Naive thymus-derived CD8-positive, alpha-beta T cell (primary cell): ENCODE data around the gene NCKAP1. TPM values are rescaled to one million over a fixed set of nuclear protein-coding genes. Genes with fewer than 3 reads are reported as not detected.
A peak's percentile ranks its signal among the peaks of the same experiment; 100 is the strongest.

Source experiments
- ATAC-seq, 2 donors: fragments of 150-1000 bp; cut with Tn5 transposase in 1 of 2; sonication (Bioruptor Pico), chemical (Tn5 transposase) in 1 of 2; 1 replicate in 1 of 2; 2 replicates in 1 of 2; pipeline ENCODE4 v1.10.0; 2021; ENCODE audit warnings: mild to moderate bottlenecking in 2 of 2, moderate library complexity in 2 of 2
- POLR2A ChIA-PET: fragments of 350-600 bp; sonication (Branson Sonifier 250); formaldehyde crosslinking; loops from one replicate; lab custom pipeline; 2021; ENCODE audit warnings: antibody characterized with exemption; lab: Charles Lee
- DNase-seq, 10 donors: peaks; one replicate each; pipeline versions ENCODE4 v3.0.0 to v3.0.0-alpha.2; 2020 to 2022
- H3K27ac Mint-ChIP-seq, 10 donors: one replicate each; pipeline ENCODE4 v1.8.0; 2020 to 2022; ENCODE audit warnings: mild to moderate bottlenecking in 10 of 10, mixed read lengths in 10 of 10, moderate library complexity in 4 of 10, inconsistent platforms in 1 of 10
- H3K27me3 Mint-ChIP-seq, 5 donors: one replicate each; pipeline ENCODE4 v1.8.0; 2021 to 2022; ENCODE audit warnings: mixed read lengths in 5 of 5
- H3K36me3 Mint-ChIP-seq, 3 donors: one replicate each; pipeline ENCODE4 v1.8.0; 2020 to 2022; ENCODE audit warnings: mixed read lengths in 3 of 3, mild to moderate bottlenecking in 2 of 3, inconsistent platforms in 1 of 3
- H3K4me1 Mint-ChIP-seq, 4 donors: one replicate each; pipeline ENCODE4 v1.8.0; 2021 to 2022; ENCODE audit warnings: mixed read lengths in 4 of 4
- H3K4me3 Mint-ChIP-seq, 10 donors: one replicate each; pipeline ENCODE4 v1.8.0; 2020 to 2022; ENCODE audit warnings: mild to moderate bottlenecking in 10 of 10, mixed read lengths in 10 of 10, moderate library complexity in 6 of 10, inconsistent platforms in 1 of 10
- H3K9me3 Mint-ChIP-seq, 9 donors: one replicate each; pipeline ENCODE4 v1.8.0; 2020 to 2022; ENCODE audit warnings: mixed read lengths in 9 of 9, mild to moderate bottlenecking in 3 of 9, inconsistent platforms in 1 of 9, moderate library complexity in 1 of 9
- polyA plus RNA-seq, 3 donors: library from polyadenylated mRNA; unstranded; fragments of 300-500 nt; fragmentation: Illumina TruSeq; gene quantifications; one replicate each; pipeline ENCODE4 v1.2.3, GENCODE V29; 2021
- total RNA-seq, 8 experiments: library from RNA in 2 of 8; stranded (reverse) in 2 of 8; gene quantifications; one replicate each; pipeline ENCODE4 v1.2.3 and lab custom pipeline; 2021 to 2026

The NCKAP1 gene, protein sequence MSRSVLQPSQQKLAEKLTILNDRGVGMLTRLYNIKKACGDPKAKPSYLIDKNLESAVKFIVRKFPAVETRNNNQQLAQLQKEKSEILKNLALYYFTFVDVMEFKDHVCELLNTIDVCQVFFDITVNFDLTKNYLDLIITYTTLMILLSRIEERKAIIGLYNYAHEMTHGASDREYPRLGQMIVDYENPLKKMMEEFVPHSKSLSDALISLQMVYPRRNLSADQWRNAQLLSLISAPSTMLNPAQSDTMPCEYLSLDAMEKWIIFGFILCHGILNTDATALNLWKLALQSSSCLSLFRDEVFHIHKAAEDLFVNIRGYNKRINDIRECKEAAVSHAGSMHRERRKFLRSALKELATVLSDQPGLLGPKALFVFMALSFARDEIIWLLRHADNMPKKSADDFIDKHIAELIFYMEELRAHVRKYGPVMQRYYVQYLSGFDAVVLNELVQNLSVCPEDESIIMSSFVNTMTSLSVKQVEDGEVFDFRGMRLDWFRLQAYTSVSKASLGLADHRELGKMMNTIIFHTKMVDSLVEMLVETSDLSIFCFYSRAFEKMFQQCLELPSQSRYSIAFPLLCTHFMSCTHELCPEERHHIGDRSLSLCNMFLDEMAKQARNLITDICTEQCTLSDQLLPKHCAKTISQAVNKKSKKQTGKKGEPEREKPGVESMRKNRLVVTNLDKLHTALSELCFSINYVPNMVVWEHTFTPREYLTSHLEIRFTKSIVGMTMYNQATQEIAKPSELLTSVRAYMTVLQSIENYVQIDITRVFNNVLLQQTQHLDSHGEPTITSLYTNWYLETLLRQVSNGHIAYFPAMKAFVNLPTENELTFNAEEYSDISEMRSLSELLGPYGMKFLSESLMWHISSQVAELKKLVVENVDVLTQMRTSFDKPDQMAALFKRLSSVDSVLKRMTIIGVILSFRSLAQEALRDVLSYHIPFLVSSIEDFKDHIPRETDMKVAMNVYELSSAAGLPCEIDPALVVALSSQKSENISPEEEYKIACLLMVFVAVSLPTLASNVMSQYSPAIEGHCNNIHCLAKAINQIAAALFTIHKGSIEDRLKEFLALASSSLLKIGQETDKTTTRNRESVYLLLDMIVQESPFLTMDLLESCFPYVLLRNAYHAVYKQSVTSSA
- total RNA-seq: under 1 TPM; 0.42 to 0.63 TPM
- polyA plus RNA-seq: under 1 TPM in 2 of 3 donors, not detected in 1; 0.10 to 0.12 TPM
- total RNA-seq (lab: John Stamatoyannopoulos, UW): 0.98 to 6.8 (median 3.8) reads per million in 6 experiments

DNA sequence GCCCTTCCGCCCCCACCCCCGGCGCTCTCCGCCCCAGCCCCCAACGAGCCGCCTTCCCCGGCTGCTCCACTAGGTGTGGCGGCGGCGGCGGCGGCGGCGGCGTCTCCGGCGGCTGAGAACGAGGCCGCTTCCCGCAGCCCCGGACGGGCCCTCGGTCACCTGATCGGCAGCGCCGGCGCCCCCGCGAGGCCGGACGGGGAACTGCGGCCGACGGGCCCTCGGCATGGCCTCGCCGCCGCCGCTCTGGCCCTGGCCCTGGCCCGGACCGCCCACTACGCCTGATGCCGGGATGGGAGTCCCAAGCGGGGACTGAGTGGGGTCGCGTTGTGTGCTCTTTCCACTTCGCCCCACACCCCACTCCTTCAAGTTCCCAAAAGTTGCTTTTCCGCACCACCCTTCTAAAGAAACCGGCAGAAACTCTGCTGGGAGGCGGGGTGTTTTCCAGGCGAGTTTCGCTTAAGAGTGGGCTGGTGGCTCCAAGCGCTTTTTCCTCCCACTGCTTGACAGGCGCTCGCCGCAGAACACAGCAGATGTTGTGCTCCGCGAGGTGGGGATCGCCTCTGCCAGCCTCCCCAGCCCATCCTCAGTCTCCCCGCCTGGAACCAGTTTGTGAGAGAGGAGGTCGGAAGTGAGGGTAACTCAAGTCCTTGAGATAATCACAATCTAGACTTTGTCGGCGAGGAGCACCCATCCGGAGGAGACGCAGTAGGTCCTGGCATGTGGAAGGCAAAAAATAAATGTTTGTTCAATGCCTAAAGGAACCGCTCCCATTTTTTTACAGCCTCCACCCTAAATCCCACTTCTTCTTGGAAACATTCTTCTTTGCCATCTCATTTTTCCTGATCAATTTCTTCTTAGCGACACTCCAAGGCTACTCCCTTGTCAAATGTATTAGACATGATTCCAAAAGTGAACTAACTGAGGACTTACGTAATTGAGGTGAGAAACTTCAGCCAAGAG is at the start of gene NCKAP1:
Gene NCKAP1 (minus strand): TSS at position 117 of the 960 bp plus-strand sequence. CDS start 358 bp downstream, outside the sequence.
- H3K27ac Mint-ChIP-seq: peak within 1 kb of the TSS in 7 of 10 donors; percentile 19 to 89 (median 57)
- peak; percentile 59 to 81 (median 72) for DNase-seq
- H3K27me3 Mint-ChIP-seq: peaks cover 22 to 60% (median 35%) of the 10 kb centered on the region in 5 donors
- peaks cover 0 to 4% (median 0%) of the 10 kb centered on the region in 3 donors for H3K36me3 Mint-ChIP-seq
- H3K4me3 Mint-ChIP-seq: peak within 1 kb of the TSS; percentile 69 to 89 (median 82)
- H3K9me3 Mint-ChIP-seq: peaks cover 0 to 2% (median 0%) of the 10 kb centered on the region in 9 donors
- peak; percentile 82 for ATAC-seq
- peaks cover 10 to 36% (median 32%) of the 10 kb centered on the region in 4 donors for H3K4me1 Mint-ChIP-seq
- POLR2A ChIA-PET: no interaction called here

DNA sequence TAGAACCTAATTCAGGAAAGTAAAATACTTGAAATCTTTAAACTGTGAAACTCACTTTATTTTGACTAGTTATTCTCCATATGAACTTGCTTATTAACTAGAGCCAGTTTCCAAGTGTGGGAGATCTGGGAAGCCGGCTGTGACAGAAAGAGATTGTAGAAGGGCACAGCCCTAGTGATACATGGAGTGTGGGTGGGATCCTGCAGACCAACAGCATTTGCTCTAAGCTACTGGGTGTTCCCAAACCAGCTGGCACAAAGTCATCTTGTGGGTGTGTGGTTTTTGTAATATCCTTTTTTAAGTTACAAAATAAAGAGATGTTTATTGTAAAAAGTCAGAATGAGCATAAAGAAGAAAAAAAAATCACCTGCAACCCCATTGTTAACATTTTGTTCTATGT is 43.7 kb upstream of the NCKAP1 start:
- POLR2A ChIA-PET: interaction anchor here (0.7 kb wide), 1 partner anchor 26 kb away, joined by 3 read pairs; no protein-coding TSS in a partner anchor

DNA sequence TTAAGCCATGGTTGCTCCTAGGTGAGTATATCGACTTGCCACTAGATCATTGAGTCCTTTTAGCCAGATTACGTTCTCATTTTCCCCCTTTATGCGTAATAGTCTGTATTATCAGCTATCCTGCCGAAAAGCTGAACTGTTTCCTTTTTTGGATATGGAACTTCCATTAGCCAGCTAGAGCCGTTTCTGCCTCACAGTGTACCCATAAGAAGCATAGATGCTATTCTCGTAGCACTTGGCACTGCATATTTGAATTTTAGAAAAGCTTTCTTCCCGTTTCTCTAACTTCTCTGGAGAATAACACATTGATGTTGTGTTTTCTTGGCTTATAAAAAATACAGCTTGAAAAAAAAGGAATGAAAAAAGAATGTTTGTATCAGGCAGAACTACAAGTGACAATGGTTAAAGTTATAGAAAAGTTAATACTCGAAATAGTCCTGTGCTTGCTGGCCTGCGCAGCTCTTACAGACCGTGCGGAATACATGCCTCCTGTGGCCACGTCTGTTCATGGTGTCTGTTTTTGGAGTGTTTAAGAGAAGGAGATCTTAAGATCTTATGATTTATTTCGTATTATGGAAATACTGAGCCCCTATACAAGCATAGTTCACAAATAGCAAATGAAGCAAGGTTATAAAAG is 41.0 kb upstream of the NCKAP1 start:
- POLR2A ChIA-PET: interaction anchor here (1.2 kb wide), 1 partner anchor 45 kb away, joined by 3 read pairs; no protein-coding TSS in a partner anchor
- peak; percentile 46 to 56 for ATAC-seq
- peak in 2 of 10 donors; percentile 8 to 14 for DNase-seq
- Mint-ChIP-seq H3K27me3 (peaks cover 0 to 3% (median 0%) of the 10 kb centered on the region in 5 donors), H3K27ac (peak overlapping the region in 7 of 10 donors; percentile 69 to 91 (median 83)), H3K9me3 (no peaks in the 10 kb centered on the region), H3K4me3 (peak overlapping the region; percentile 91 to 97 (median 94)), H3K4me1 (peaks cover 5 to 15% (median 9%) of the 10 kb centered on the region in 4 donors), H3K36me3 (no peaks in the 10 kb centered on the region)

More for the DNA sequence above, 43.7 kb upstream of the NCKAP1 start:
- no peaks in the 10 kb centered on the region for H3K36me3 Mint-ChIP-seq
- no peak overlapping the region for H3K27ac Mint-ChIP-seq
- ATAC-seq: no peak
- no peaks in the 10 kb centered on the region for H3K9me3 Mint-ChIP-seq
- H3K4me3 Mint-ChIP-seq: no peak overlapping the region
- no peak for DNase-seq
- H3K27me3 Mint-ChIP-seq: peaks cover 0 to 3% (median 0%) of the 10 kb centered on the region in 5 donors
- H3K4me1 Mint-ChIP-seq: peaks cover 5 to 15% (median 9%) of the 10 kb centered on the region in 4 donors

DNA sequence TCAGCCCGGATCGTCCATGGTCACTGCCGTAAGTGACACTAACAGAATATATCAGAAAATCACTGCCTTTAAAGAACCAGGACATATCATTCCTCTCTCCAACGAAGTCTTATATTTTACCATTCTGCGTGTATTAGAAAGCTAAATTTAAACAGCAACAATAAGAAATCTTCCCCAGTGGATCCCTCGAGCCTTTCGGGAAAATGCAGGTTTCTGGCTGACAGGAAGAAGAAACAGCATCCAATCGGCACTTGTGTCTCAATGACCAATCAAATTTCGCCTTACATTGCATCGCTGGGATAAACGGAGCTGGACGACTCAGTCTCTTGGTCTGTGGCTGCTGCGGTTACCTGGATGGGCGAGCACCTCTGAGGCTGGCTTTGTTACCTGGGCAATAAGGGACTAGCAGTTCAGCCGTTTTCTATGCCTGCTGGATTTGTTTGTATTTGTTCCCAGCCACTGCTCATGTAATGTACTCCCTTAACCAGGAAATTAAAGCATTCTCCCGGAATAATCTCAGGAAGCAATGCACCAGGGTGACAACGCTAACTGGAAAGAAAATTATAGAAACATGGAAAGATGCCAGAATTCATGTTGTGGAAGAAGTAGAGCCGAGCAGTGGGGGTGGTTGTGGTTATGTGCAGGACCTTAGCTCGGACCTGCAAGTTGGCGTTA is 40.3 kb upstream of the NCKAP1 start, which contains the start of gene DUSP19:
Gene DUSP19 (plus strand): TSS at position 284 of the 675 bp plus-strand sequence. CDS start 187 bp downstream, at position 471.
- POLR2A ChIA-PET: interaction anchor here (1.2 kb wide), 1 partner anchor 46 kb away, joined by 3 read pairs; no protein-coding TSS in a partner anchor
- H3K36me3 Mint-ChIP-seq: no peaks in the 10 kb centered on the region
- peaks cover 5 to 15% (median 9%) of the 10 kb centered on the region in 4 donors for H3K4me1 Mint-ChIP-seq
- H3K27ac Mint-ChIP-seq: peak within 1 kb of the TSS in 9 of 10 donors; percentile 15 to 91 (median 82)
- H3K4me3 Mint-ChIP-seq: peak within 1 kb of the TSS; percentile 91 to 97 (median 94)
- ATAC-seq (peak; percentile 57 to 83), DNase-seq (peak; percentile 39 to 90 (median 66))
- H3K9me3 Mint-ChIP-seq: no peaks in the 10 kb centered on the region
- peaks cover 0 to 3% (median 1%) of the 10 kb centered on the region in 5 donors for H3K27me3 Mint-ChIP-seq

DNA sequence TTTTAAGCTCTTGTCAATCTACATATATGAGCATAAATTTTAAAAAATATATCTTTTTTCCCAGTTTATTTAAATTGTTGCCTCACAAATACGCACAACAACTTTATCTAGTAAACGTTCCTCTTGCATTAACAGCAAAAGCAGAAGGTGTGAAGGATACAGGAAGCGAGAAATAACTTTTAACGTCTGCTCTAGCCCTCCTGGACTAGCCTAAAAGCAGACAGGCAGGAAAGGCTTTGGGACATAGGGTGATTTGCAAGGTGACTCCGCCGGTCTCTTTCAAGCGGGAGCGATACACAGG is 39.9 kb upstream of the NCKAP1 start:
- DNase-seq (no peak), ATAC-seq (peak; percentile 48 to 50)
- H3K27ac Mint-ChIP-seq: peak overlapping the region in 8 of 10 donors; percentile 15 to 91 (median 82)

DNA sequence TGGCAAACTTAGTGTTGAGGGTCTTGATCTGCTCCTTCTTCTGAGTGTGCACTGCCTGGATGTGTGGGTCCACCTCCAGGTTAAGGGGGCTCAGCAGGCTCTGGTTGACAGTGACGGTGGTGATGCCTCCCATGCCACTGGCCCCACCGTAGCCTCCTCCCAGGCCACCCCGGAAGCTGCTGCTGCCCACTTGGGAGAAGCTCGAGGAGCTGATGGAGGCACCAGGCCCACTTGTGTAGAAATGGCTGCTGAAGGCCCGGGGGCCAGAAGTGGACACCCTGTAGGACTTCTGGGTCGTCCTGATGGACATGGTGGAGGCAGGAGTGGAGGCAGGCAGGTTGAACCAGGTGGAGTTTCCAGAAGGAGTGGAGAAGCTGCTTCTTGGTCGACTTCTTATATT is 33.9 kb upstream of the NCKAP1 start:
- ATAC-seq: no peak
- POLR2A ChIA-PET: no interaction called here
- Mint-ChIP-seq H3K36me3 (peaks cover 0 to 2% (median 0%) of the 10 kb centered on the region in 3 donors), H3K9me3 (peaks cover 0 to 2% (median 0%) of the 10 kb centered on the region in 9 donors), H3K27me3 (peaks cover 6 to 26% (median 15%) of the 10 kb centered on the region in 5 donors), H3K4me3 (no peak overlapping the region), H3K4me1 (peaks cover 0 to 2% (median 0%) of the 10 kb centered on the region in 4 donors), H3K27ac (no peak overlapping the region)
- no peak for DNase-seq

More for the DNA sequence above, 39.9 kb upstream of the NCKAP1 start:
- Mint-ChIP-seq H3K36me3 (no peaks in the 10 kb centered on the region), H3K9me3 (no peaks in the 10 kb centered on the region), H3K4me3 (peak overlapping the region; percentile 91 to 97 (median 94)), H3K27me3 (peaks cover 0 to 3% (median 1%) of the 10 kb centered on the region in 5 donors), H3K4me1 (peaks cover 5 to 15% (median 9%) of the 10 kb centered on the region in 4 donors)
- POLR2A ChIA-PET: no interaction called here

DNA sequence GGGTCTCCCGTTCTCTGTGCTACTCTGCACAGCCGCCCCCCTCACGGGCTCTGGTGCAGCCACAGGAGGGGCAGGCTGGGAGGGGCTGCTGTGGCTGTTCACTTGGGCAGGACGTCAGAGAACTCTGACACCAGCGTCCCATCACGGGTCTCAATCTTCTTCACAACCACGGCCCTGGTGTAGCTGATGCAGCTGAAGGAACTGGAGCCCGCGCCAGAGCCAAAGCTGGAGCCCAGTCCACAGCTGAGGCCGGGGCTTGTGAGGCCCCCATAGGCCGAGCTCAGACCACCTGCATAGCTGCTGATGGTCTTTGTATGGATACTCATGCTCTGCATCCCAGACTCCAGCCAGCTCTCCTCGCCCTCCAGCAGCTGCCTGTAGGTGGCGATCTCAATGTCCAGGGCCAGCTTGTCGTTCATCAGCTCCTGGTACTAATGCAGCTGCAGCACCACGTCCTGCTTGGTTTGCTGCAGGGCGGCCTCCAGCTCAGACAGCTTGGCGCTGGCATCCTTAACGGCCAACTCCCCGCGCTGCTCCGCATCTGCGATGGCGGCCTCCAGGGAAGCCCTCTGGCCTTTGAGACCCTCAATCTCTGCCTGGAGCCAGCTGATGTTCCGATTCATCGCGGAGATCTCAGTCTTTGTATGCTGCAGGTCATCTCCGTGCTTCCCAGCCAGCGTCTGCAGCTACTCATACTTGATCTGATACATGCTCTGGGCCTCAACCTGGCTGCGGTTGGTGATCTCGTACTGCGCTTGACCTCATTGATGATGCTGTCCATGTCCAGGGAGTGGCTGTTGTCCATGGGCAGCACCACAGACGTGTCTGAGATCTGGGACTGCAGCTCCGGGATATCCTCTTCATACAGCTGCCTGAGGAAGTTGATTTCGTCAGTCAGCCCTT is 32.9 kb upstream of the NCKAP1 start:
- H3K4me3 Mint-ChIP-seq: no peak overlapping the region
- peaks cover 0 to 2% (median 0%) of the 10 kb centered on the region in 4 donors for H3K4me1 Mint-ChIP-seq
- DNase-seq: no peak
- no peak overlapping the region for H3K27ac Mint-ChIP-seq
- peaks cover 0 to 2% (median 0%) of the 10 kb centered on the region in 9 donors for H3K9me3 Mint-ChIP-seq
- peaks cover 0 to 2% (median 0%) of the 10 kb centered on the region in 3 donors for H3K36me3 Mint-ChIP-seq
- no peak for ATAC-seq
- H3K27me3 Mint-ChIP-seq: peaks cover 8 to 35% (median 20%) of the 10 kb centered on the region in 5 donors
- POLR2A ChIA-PET: no interaction called here

DNA sequence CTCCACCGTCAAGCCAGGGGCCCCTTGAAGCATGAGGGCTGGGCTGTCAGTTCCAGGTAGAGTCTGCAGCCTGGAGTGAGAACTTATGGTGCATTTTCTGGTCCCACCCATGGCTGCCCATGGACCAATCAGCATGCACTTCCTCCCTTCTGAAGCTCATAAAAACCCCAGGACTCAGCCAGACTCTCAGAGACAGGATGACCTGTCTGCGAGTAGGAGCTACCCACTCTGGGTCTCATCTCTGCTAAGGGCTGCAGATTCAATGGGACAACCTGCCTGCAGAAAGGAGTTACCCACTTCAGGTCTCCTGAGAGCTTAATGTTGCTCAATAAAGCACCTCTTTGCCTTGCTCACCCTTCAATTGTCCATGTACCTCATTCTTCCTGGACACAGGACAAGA is 30.9 kb upstream of the NCKAP1 start:
- H3K4me3 Mint-ChIP-seq: no peak overlapping the region
- POLR2A ChIA-PET: no interaction called here
- no peak for DNase-seq
- no peak for ATAC-seq
- peaks cover 8 to 42% (median 25%) of the 10 kb centered on the region in 5 donors for H3K27me3 Mint-ChIP-seq
- H3K9me3 Mint-ChIP-seq: peaks cover 0 to 2% (median 0%) of the 10 kb centered on the region in 9 donors
- H3K27ac Mint-ChIP-seq: no peak overlapping the region
- H3K4me1 Mint-ChIP-seq: peaks cover 0 to 2% (median 0%) of the 10 kb centered on the region in 4 donors
- peaks cover 0 to 2% (median 0%) of the 10 kb centered on the region in 3 donors for H3K36me3 Mint-ChIP-seq

DNA sequence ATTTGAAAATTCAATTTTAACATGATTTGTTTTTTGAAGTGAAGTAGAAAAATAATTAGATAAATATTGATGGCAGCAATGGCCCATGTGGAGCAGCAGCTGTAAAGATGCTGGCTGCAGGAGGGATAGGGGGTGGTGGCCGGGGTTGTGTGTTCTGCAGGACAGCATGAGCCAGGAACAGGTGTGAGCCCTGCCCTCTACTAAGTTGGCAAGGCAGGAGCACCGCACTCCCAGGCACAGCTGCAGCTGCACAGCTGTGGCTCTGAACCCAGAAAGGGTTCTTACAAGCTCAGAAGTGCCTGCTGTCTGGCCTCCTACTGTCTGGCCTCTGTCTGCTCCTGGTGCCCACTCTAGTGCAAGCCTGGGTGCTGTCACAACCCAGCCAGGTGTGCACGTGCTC is 30.3 kb upstream of the NCKAP1 start:
- no peak overlapping the region for H3K4me3 Mint-ChIP-seq
- peaks cover 0 to 2% (median 0%) of the 10 kb centered on the region in 3 donors for H3K36me3 Mint-ChIP-seq
- peaks cover 0 to 2% (median 0%) of the 10 kb centered on the region in 9 donors for H3K9me3 Mint-ChIP-seq
- peaks cover 8 to 48% (median 26%) of the 10 kb centered on the region in 5 donors for H3K27me3 Mint-ChIP-seq
- peaks cover 0 to 2% (median 0%) of the 10 kb centered on the region in 4 donors for H3K4me1 Mint-ChIP-seq
- ATAC-seq: no peak
- no peak overlapping the region for H3K27ac Mint-ChIP-seq
- no peak for DNase-seq
- POLR2A ChIA-PET: no interaction called here
